ENCODE measurements around the gene PDCL3.

The PDCL3 gene

GRCh38 chr2:100561191-100561590, 1.6 kb upstream of the PDCL3 start:
- DNase-seq = no peak

- no peak for DNase-seq
These were observed 834 bp downstream of the PDCL3 start for GRCh38 chr2:100563407-100564247.

GRCh38 chr2:100568989-100569388, 6.2 kb downstream of the PDCL3 start:
- DNase-seq = no peak

- no peak for DNase-seq
These were observed 8.9 kb downstream of the PDCL3 start for GRCh38 chr2:100571668-100572067.

- no peak for DNase-seq
These were observed 15.0 kb downstream of the PDCL3 start for GRCh38 chr2:100577777-100578176.

- no peak for DNase-seq
These were observed 17.8 kb downstream of the PDCL3 start for GRCh38 chr2:100580367-100581276.

GRCh38 chr2:100581277-100581612, 18.5 kb downstream of the PDCL3 start:
- no peak for DNase-seq

- no peak for DNase-seq
These were observed 22.0 kb downstream of the PDCL3 start for GRCh38 chr2:100584816-100585215.

GRCh38 chr2:100588071-100588786, 25.4 kb downstream of the PDCL3 start:
- DNase-seq = no peak

- no peak for DNase-seq
These were observed 26.7 kb downstream of the PDCL3 start for GRCh38 chr2:100589527-100589926.

GRCh38 chr2:100592226-100592625, 29.4 kb downstream of the PDCL3 start:
- no peak for DNase-seq

GRCh38 chr2:100596465-100596864, 33.7 kb downstream of the PDCL3 start:
- DNase-seq = no peak

GRCh38 chr2:100599566-100599965, 36.8 kb downstream of the PDCL3 start:
- DNase-seq = no peak

- DNase-seq = no peak
These were observed 38.9 kb downstream of the PDCL3 start for GRCh38 chr2:100601661-100602060.

- DNase-seq = no peak
These were observed 40.6 kb downstream of the PDCL3 start for GRCh38 chr2:100603414-100603813.

GRCh38 chr2:100603948-100604633, 41.3 kb downstream of the PDCL3 start:
- DNase-seq = no peak

- DNase-seq = no peak
These were observed 43.5 kb downstream of the PDCL3 start for GRCh38 chr2:100606332-100606725.

GRCh38 chr2:100606726-100607343, 44.0 kb downstream of the PDCL3 start:
- peak; percentile 12 for DNase-seq

- peak; percentile 40 for DNase-seq
These were observed 47.6 kb downstream of the PDCL3 start for GRCh38 chr2:100610381-100610831.

GRCh38 chr2:100611079-100612029, 48.6 kb downstream of the PDCL3 start:
- no peak for DNase-seq
